Stimulated activated naive CD8-positive, alpha-beta T cell treated with anti-CD3 and anti-CD28 coated beads, Interleukin-15, Interleukin-2, amounts not matched to agents 100 ng/mL and 50 ng/mL, for 24 hours (primary cell): ENCODE measurements around the gene MYH14.

ENCODE experiments used
- H3K27ac Mint-ChIP-seq: one replicate; pipeline ENCODE4 v1.8.0; 2021; ENCODE audit warnings: mild to moderate bottlenecking, mixed read lengths
- H3K27me3 Mint-ChIP-seq: one replicate; pipeline ENCODE4 v1.8.0; 2021; ENCODE audit warnings: mixed read lengths
- H3K36me3 Mint-ChIP-seq: one replicate; pipeline ENCODE4 v1.8.0; 2021; ENCODE audit warnings: low read depth, mixed read lengths
- H3K4me1 Mint-ChIP-seq: one replicate; pipeline ENCODE4 v1.8.0; 2021; ENCODE audit warnings: low read depth, mixed read lengths
- H3K4me3 Mint-ChIP-seq: one replicate; pipeline ENCODE4 v1.8.0; 2021; ENCODE audit warnings: mild to moderate bottlenecking, mixed read lengths
- H3K9me3 Mint-ChIP-seq: one replicate; pipeline ENCODE4 v1.8.0; 2021; ENCODE audit warnings: mixed read lengths

MYH14 gene

GRCh38 chr19:50275577-50276368, 72.4 kb downstream of the MYH14 start:
- Mint-ChIP-seq H3K9me3 (no peaks in the 10 kb centered on the region), H3K27me3 (peaks cover 3% of the 10 kb centered on the region), H3K4me3 (no peak overlapping the region), H3K36me3 (no peaks in the 10 kb centered on the region), H3K4me1 (no peaks in the 10 kb centered on the region), H3K27ac (no peak overlapping the region)

GRCh38 chr19:50276370-50277063, 73.1 kb downstream of the MYH14 start:
- Mint-ChIP-seq H3K27me3 (peaks cover 3% of the 10 kb centered on the region), H3K36me3 (no peaks in the 10 kb centered on the region), H3K27ac (no peak overlapping the region)

GRCh38 chr19:50277966-50278580, 74.7 kb downstream of the MYH14 start:
- Mint-ChIP-seq H3K4me3 (no peak overlapping the region), H3K27ac (no peak overlapping the region), H3K36me3 (no peaks in the 10 kb centered on the region), H3K4me1 (no peaks in the 10 kb centered on the region), H3K9me3 (no peaks in the 10 kb centered on the region), H3K27me3 (peaks cover 3% of the 10 kb centered on the region)

More at GRCh38 chr19:50276370-50277063, 73.1 kb downstream of the MYH14 start:
- no peak overlapping the region for H3K4me3 Mint-ChIP-seq
- no peaks in the 10 kb centered on the region for H3K9me3 Mint-ChIP-seq
- H3K4me1 Mint-ChIP-seq: no peaks in the 10 kb centered on the region

GRCh38 chr19:50280074-50280473, 76.7 kb downstream of the MYH14 start:
- Mint-ChIP-seq H3K4me3 (no peak overlapping the region), H3K4me1 (no peaks in the 10 kb centered on the region), H3K36me3 (no peaks in the 10 kb centered on the region), H3K27ac (no peak overlapping the region), H3K27me3 (peaks cover 3% of the 10 kb centered on the region), H3K9me3 (peaks cover 2% of the 10 kb centered on the region)

- Mint-ChIP-seq H3K27ac (no peak overlapping the region), H3K4me3 (no peak overlapping the region), H3K4me1 (no peaks in the 10 kb centered on the region), H3K36me3 (peaks cover 6% of the 10 kb centered on the region), H3K27me3 (peaks cover 8% of the 10 kb centered on the region), H3K9me3 (peaks cover 9% of the 10 kb centered on the region)
Measured at GRCh38 chr19:50280983-50281382, 77.6 kb downstream of the MYH14 start.

GRCh38 chr19:50281491-50281890, 78.1 kb downstream of the MYH14 start:
- H3K9me3 Mint-ChIP-seq: peaks cover 12% of the 10 kb centered on the region
- H3K4me3 Mint-ChIP-seq: no peak overlapping the region
- peaks cover 6% of the 10 kb centered on the region for H3K36me3 Mint-ChIP-seq
- H3K4me1 Mint-ChIP-seq: no peaks in the 10 kb centered on the region
- no peak overlapping the region for H3K27ac Mint-ChIP-seq
- peaks cover 6% of the 10 kb centered on the region for H3K27me3 Mint-ChIP-seq

GRCh38 chr19:50285833-50286232, 82.4 kb downstream of the MYH14 start:
- H3K4me3 Mint-ChIP-seq: no peak overlapping the region
- peaks cover 6% of the 10 kb centered on the region for H3K36me3 Mint-ChIP-seq
- peaks cover 32% of the 10 kb centered on the region for H3K27me3 Mint-ChIP-seq
- H3K4me1 Mint-ChIP-seq: no peaks in the 10 kb centered on the region
- no peak overlapping the region for H3K27ac Mint-ChIP-seq
- H3K9me3 Mint-ChIP-seq: peaks cover 23% of the 10 kb centered on the region

- H3K9me3 Mint-ChIP-seq: peaks cover 23% of the 10 kb centered on the region
- peaks cover 6% of the 10 kb centered on the region for H3K36me3 Mint-ChIP-seq
- peaks cover 32% of the 10 kb centered on the region for H3K27me3 Mint-ChIP-seq
- no peak overlapping the region for H3K27ac Mint-ChIP-seq
- no peaks in the 10 kb centered on the region for H3K4me1 Mint-ChIP-seq
- H3K4me3 Mint-ChIP-seq: no peak overlapping the region
Measured at GRCh38 chr19:50286443-50286842, 83.0 kb downstream of the MYH14 start.

- no peak overlapping the region for H3K27ac Mint-ChIP-seq
- H3K27me3 Mint-ChIP-seq: peaks cover 32% of the 10 kb centered on the region
- peaks cover 23% of the 10 kb centered on the region for H3K9me3 Mint-ChIP-seq
- H3K36me3 Mint-ChIP-seq: peaks cover 6% of the 10 kb centered on the region
- H3K4me1 Mint-ChIP-seq: no peaks in the 10 kb centered on the region
- no peak overlapping the region for H3K4me3 Mint-ChIP-seq
Measured at GRCh38 chr19:50287331-50287730, 83.9 kb downstream of the MYH14 start.

- Mint-ChIP-seq H3K27me3 (peaks cover 36% of the 10 kb centered on the region), H3K4me3 (no peak overlapping the region), H3K4me1 (no peaks in the 10 kb centered on the region), H3K36me3 (peaks cover 6% of the 10 kb centered on the region), H3K9me3 (peaks cover 23% of the 10 kb centered on the region), H3K27ac (no peak overlapping the region)
Measured at GRCh38 chr19:50288954-50289353, 85.5 kb downstream of the MYH14 start.

- H3K27ac Mint-ChIP-seq: no peak overlapping the region
- H3K9me3 Mint-ChIP-seq: peaks cover 22% of the 10 kb centered on the region
- peaks cover 36% of the 10 kb centered on the region for H3K27me3 Mint-ChIP-seq
- H3K36me3 Mint-ChIP-seq: peaks cover 6% of the 10 kb centered on the region
- H3K4me1 Mint-ChIP-seq: no peaks in the 10 kb centered on the region
- no peak overlapping the region for H3K4me3 Mint-ChIP-seq
Measured at GRCh38 chr19:50290011-50290410, 86.6 kb downstream of the MYH14 start.

GRCh38 chr19:50290775-50291174, 87.4 kb downstream of the MYH14 start:
- peaks cover 2% of the 10 kb centered on the region for H3K36me3 Mint-ChIP-seq
- peaks cover 33% of the 10 kb centered on the region for H3K27me3 Mint-ChIP-seq

GRCh38 chr19:50292216-50292827, 88.9 kb downstream of the MYH14 start:
- no peaks in the 10 kb centered on the region for H3K4me1 Mint-ChIP-seq

More at GRCh38 chr19:50290775-50291174, 87.4 kb downstream of the MYH14 start:
- Mint-ChIP-seq H3K4me1 (no peaks in the 10 kb centered on the region), H3K4me3 (no peak overlapping the region), H3K27ac (no peak overlapping the region), H3K9me3 (peaks cover 16% of the 10 kb centered on the region)

GRCh38 chr19:50293263-50294004, 90.0 kb downstream of the MYH14 start:
- peaks cover 2% of the 10 kb centered on the region for H3K9me3 Mint-ChIP-seq
- no peak overlapping the region for H3K4me3 Mint-ChIP-seq
- no peaks in the 10 kb centered on the region for H3K4me1 Mint-ChIP-seq
- no peaks in the 10 kb centered on the region for H3K36me3 Mint-ChIP-seq
- H3K27ac Mint-ChIP-seq: no peak overlapping the region
- peaks cover 28% of the 10 kb centered on the region for H3K27me3 Mint-ChIP-seq

More at GRCh38 chr19:50292216-50292827, 88.9 kb downstream of the MYH14 start:
- Mint-ChIP-seq H3K27ac (no peak overlapping the region), H3K36me3 (no peaks in the 10 kb centered on the region), H3K9me3 (peaks cover 11% of the 10 kb centered on the region), H3K4me3 (no peak overlapping the region), H3K27me3 (peaks cover 38% of the 10 kb centered on the region)
